ENCODE measurements around the gene KLHDC8A.
"Not testable (repeated sequence)": the region's sequence is repeated elsewhere in the genome, so short reads cannot be mapped to it uniquely, and the experiment has no call there.

Gene KLHDC8A

GRCh38 chr1:205356440-205357139 is at the start of gene KLHDC8A:
Gene KLHDC8A (minus strand): TSS chr1:205356922. CDS start chr1:205343604, 13,318 bp downstream.
- no peak for DNase-seq

- DNase-seq: not testable (repeated sequence)
Observed at GRCh38 chr1:205406252-205406651, 49.5 kb upstream of the KLHDC8A start.

DNA sequence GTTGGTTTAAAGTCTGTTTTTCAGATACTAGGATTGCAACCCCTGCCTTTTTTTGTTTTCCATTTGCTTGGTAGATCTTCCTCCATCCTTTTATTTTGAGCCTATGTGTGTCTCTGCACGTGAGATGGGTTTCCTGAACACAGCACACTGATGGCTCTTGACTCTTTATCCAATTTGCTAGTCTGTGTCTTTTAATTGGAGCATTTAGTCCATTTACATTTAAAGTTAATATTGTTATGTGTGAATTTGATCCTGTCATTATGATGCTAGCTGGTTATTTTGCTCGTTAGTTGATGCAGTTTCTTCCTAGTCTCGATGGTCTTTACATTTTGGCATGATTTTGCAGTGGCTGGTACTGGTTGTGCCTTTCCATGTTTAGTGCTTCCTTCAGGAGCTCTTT is 47.8 kb upstream of the KLHDC8A start:
- DNase-seq: not testable (repeated sequence)

GRCh38 chr1:205398586-205398985 is 41.9 kb upstream of the KLHDC8A start:
- DNase-seq: no peak

DNA sequence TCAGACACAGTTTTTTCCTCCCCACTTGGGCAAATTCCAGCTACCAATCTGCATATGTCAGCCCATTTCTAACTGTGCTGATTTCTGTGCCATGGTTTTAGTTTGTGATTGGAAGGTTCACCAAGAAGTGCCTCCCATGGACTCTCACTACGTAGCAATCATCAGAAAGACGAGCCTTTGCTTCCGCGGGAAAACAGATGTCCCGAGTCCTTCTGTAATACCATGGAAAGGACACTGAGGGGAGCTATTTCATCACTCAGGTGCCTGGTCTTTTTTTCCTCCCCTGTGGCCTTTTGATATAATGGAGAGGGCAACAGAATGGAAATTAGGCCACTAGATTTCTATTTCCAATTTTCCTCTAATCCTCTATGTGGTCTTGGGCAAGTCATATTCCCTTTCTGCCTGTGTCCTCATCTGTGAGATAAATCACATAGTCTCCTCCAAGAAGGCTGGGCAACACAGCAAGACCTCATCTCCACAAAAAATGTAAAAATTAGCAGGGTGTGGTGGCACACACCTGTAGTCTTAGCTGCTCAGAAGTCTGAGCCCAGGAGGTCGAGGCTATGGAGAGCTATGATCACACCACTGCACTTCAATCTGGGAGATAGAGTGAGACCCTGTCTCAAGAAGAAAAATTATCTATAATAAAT is 40.4 kb upstream of the KLHDC8A start:
- peak; percentile 76 to 79 for DNase-seq

DNA sequence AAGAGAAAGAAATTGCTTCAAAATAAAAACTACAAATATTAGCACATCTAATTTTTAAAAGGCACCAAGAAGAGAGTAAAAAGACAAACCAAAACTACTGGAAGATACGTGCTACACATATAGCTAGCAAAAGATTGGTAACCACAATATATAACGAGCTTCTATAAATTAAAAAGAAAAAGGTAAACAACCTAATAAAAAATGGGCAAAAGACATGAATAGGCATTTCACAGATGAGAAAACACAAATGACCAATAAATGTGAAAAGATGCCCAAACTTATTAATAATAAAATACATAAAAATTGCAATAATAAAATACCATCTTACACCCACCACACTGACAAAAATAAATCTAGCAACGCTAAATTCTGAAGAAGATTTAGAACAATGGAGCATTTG is 38.9 kb upstream of the KLHDC8A start:
- DNase-seq: no peak

- DNase-seq: no peak
Observed at GRCh38 chr1:205392650-205393049, 35.9 kb upstream of the KLHDC8A start.

- DNase-seq: no peak
Observed at GRCh38 chr1:205391386-205391785, 34.7 kb upstream of the KLHDC8A start.

- DNase-seq: no peak
Observed at GRCh38 chr1:205387845-205388244, 31.1 kb upstream of the KLHDC8A start.

DNA sequence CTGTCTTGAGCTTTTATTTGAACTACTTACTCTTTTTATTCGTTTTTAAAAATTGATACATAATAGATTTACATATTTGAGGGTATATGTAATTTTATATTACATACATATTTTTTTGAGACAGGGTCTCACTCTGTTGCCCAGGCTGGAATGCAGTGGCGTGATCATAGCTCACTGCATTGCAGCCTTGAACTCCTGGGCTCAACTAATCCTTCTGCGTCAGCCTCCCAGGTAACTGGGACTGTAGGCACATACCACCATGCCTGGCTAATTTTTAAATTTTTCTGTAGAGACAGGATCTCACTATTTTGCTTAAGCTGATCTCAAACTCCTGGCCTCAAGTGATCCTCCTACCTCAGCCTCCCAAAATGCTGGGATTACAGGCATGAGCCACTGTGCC is 26.3 kb upstream of the KLHDC8A start:
- DNase-seq: not testable (repeated sequence)

- DNase-seq: no peak
Observed at GRCh38 chr1:205382561-205382960, 25.8 kb upstream of the KLHDC8A start.

GRCh38 chr1:205381305-205381704 is 24.6 kb upstream of the KLHDC8A start:
- no peak for DNase-seq

GRCh38 chr1:205380882-205381281 is 24.2 kb upstream of the KLHDC8A start:
- DNase-seq: no peak

DNA sequence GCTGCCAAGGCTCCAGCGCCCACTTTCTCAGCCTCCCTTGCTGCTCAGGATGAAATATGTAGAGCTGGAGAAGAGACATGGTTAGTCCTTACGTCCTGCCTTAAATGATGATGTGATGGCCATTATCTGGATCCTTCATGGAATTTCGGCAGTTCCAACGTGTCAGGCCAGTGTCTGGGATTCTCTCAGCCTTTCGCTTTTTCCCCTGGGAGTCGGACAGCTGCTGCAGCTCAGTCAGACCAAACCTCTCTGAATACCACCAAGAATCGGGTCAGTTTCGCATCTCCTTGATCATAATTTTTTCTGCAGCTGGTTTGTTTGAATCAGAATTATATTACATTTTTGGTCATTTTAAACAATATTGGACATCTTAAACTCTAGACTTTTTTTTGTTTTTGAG is 22.3 kb upstream of the KLHDC8A start:
- DNase-seq: no peak

- DNase-seq: no peak
Observed at GRCh38 chr1:205377355-205377754, 20.6 kb upstream of the KLHDC8A start.

- no peak for DNase-seq
Observed at GRCh38 chr1:205376739-205377138, 20.0 kb upstream of the KLHDC8A start.

DNA sequence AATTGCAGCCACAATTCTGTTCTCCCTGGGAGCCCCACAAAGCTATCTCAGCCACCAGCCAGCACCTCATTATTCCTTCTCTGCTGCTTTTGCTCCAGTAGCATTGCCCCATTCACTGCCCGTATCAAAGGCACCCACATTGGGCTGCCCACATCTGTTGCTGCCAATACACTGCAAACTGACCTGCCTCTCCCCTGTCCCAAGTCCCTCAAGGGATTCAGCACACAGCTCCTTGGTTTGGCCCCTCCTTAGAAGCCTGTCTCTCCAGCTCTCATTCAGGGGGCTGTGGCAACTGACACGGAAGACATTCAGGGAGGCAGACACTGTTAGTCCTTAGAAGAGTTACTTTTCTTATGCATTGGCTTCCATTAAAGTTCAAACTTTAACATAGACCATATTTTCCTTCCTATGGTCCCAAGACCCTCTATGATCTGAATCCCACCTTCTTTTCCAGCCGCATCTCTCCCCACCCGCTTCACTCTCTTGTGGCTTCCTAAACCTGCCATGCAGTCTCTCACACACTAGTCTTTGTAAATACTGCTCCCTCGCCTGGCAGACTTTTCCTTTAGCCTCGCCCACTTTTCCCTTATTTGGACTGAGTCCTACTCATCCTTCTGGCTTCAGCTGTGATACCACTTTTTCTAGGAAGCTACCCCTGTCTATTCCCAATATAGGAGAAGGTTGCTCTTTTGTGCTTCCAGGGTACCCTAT is 19.3 kb upstream of the KLHDC8A start:
- DNase-seq: peak; percentile 60 to 73

DNA sequence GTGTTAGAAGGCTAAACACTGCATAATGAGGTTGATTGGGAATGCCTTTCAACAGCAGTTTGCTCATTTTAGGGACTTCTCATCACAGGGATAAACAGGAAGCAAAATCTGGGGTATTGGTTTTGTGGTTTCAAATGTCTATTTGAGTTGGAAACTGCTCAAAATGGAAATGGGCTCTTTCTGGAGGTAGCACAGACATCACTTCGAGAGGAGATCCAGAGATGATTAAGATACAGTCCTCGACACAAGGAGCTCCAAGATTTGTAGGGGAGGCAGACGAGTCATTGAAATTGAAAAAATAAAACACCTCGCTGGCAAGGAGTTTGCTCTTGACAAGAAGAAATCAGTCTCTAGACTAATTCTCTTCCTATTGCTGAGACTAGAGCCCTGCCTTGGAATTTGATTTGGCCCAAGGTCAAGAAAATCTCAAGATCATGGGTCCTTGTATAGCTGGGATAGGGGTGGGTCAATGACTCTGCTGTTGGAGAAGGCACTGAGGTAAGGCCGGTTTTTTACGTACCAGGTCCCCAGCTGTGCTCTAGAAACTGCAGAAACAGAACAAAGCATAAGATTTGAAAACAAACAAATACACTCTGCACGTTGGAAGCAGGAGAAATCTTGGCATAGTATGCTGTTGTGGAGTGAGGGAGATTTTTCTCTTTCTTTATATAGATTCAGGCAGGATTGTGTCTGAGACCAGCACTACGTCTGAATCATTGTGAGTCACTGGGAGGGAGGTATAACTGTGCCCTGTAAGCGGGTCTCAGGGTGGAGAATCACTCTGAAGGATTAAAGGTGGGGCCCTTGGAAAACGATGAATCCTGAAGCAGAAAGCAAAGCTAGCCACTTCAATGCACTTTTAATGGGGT is 17.7 kb upstream of the KLHDC8A start:
- DNase-seq: no peak

DNA sequence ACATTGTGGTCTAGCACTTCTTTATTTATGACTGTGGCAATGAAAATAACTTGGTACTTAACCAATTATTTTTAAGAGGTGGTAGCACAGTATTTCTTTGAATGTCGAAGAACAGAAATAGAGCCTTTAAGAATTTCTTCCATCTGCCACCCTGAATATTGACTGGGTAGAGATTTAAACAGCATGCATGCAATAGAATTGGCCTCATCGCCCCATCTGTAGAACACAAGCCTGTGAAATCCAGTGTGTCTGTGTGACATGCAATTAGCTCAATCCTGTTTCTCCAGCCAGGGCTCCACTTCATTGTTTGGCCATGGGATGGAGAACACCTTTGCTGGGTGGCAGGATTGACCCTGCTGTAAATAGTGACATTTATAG is 17.1 kb upstream of the KLHDC8A start:
- no peak for DNase-seq

- peak; percentile 40 to 56 for DNase-seq
Observed at GRCh38 chr1:205373022-205373797, 16.5 kb upstream of the KLHDC8A start.

- no peak for DNase-seq
Observed at GRCh38 chr1:205371871-205372660, 15.3 kb upstream of the KLHDC8A start.

Measured in SHP77 (cell line).